HUDEP-2 (cell line): ENCODE measurements around the gene CRELD2.
A peak's percentile ranks its signal among the peaks of the same experiment; 100 is the strongest.

ENCODE experiments used
- DNase-seq, 76 experiments: peaks; one replicate each; lab custom pipeline; 2025; ENCODE audit not compliant: unreplicated experiment in 76 of 76; lab: John Stamatoyannopoulos, UW

The CRELD2 gene

GRCh38 chr22:49943405-49943765 is 25.0 kb downstream of the CRELD2 start:
- DNase-seq: no peak

DNA sequence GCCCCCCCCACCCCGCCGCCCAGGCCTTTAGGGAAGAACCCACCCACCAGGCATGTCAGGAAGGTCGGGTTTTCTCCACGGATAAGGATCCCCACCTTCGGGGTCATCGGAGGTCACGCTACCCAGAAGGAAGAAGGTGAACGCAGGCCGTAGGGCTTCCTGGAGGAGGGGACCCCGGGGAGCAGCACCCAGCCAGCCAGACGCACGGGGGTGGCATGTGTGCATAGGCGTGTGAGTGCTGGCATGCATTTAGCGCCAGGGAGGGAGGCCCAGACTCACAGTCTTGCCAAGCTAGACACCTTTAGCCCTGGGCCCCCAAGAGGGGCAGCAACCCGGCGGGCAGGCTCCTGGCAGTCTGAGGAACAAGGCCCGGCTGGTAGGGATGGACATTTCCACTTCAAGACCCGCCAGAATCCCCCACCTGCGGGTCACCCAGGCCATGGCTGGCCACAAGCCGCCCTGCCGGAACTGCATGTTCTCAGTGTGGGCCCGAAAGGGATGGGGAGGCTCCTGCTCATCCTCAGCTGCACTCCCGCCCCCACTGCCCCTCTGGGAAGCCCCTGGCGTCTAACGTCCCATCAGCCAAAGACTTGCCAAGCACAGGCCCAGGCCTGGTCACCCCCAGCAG is 25.5 kb downstream of the CRELD2 start:
- no peak for DNase-seq

GRCh38 chr22:49944399-49944891 is 26.0 kb downstream of the CRELD2 start:
- DNase-seq: no peak

DNA sequence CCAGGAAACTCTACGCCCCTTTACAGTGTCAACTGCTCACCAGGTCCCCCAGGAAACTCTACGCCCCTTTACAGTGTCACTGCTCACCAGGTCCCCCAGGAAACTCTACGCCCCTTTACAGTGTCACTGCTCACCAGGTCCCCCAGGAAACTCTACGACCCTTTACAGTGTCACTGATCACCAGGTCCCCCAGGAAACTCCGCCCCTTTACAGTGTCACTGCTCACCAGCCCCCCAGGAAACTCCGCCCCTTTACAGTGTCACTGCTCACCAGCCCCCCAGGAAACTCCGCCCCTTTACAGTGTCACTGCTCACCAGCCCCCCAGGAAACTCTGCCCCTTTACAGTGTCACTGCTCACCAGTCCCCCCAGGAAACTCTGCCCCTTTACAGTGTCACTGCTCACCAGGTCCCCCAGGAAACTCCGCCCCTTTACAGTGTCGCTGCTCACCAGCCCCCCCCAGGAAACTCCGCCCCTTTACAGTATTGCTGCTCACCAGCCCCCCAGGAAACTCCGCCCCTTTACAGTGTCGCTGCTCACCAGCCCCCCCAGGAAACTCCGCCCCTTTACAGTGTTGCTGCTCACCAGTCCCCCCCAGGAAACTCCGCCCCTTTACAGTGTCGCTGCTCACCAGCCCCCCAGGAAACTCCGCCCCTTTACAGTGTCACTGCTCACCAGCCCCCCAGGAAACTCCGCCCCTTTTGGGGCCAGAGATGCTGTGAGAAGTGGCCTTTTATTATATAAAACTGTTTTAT is 26.8 kb downstream of the CRELD2 start:
- DNase-seq: peak in 52 of 76 experiments; percentile 13 to 85 (median 54)

- no peak for DNase-seq
Measured at GRCh38 chr22:49946612-49947295, 28.3 kb downstream of the CRELD2 start.

DNA sequence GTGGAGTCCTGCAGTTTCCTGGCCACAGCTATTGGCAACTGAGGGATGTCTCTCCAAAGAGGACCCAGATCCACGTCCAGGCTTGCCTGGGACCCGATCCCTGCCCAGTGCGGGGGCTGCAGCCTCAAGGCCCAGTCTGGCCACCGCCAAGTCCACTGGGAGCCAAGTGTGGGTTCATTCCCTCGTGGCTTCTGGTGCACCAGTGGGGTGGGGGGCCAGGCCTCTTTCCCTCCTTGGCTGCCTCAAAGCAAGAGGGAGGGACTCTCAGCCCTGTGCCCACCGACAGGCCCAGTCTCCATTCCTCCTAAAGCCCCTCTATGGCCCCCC is 28.8 kb downstream of the CRELD2 start:
- DNase-seq: no peak

GRCh38 chr22:49948116-49948957 is 29.9 kb downstream of the CRELD2 start:
- DNase-seq: peak in 19 of 76 experiments; percentile 4 to 47 (median 16)

GRCh38 chr22:49948958-49949913 is 30.8 kb downstream of the CRELD2 start:
- peak in 63 of 76 experiments; percentile 16 to 72 (median 46) for DNase-seq

DNA sequence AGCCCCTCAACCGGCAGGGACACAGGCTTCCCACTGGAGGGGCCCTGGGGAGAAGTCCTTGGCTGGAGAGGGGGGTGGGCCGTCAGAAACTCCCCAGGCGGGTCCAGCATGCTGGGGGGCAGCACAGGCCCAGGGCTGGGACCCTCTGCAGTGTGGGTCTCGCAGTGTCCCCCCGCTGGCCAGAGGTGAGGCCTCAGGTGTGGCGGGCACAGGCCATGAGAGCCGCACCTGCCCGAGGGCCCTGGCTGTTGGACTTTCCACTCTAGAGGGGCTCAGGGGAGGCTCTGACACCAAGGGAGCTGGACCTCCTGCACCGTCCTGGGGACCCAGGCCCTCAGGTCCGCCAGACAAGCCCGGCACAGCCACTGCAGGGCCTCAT is 31.5 kb downstream of the CRELD2 start:
- no peak for DNase-seq

DNA sequence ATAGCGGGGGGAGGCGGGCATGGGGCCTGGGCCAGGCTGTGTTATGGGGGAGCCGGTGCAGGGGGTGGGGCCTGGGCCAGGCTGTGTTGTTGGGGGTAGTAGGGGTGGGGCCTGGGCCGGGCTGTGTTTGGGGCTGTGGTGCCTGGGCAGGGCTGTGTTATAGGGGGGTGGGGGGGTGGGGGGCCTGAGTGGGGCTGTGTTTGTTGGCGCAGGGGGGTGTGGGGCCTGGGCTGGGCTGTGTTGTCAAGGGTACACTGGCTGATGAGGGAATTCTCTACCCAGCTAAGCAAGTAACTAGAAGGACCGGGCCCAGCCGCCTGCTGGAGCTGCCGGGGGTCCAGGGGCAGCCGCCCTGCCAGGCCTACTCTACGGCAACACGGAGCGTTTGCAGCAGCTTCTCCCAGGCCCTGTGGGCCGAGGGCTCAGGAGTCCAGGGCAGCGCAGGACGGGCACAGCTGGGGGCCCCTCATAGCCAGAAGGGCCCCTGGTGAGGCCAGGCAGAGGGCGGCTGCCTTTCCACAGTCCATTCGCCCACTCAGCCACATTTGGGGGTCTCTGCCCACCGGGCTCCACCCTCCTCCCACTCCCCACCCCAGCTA is 32.1 kb downstream of the CRELD2 start:
- DNase-seq: no peak

DNA sequence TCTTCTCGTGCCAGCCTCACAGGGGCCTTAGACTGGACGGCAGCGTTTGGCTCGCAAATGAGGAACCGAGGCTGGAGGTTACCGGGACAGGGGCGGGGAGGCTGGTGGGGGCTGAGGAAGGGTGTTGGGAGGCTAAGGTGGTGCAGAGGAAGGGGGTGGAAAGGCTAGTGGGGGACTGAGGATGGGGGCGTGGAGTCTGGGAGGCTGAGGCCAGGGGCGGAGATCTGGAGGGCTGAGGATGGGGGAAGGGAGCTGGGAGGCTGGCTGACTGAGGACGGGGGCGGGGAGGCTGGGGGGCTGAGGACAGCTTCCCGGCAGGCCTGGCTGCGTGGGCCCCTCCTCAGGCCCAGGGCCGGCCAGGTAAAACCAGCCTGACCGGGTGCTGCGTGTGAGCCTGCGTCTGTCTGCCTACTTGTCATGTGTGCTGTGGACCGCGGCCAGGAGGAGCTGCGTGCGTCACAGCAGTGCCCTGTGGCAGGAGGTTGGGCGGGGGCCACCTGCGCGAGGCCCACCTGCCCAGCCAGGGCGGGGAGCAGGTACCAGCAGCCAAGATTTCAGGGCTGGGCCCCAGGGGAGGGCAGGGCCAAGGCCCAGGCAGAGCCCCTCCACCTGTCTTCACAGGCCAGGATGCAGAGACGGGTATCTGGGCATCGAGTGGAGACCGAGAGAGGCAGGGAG is 32.7 kb downstream of the CRELD2 start:
- DNase-seq: no peak

- no peak for DNase-seq
Measured at GRCh38 chr22:49951678-49951985, 33.2 kb downstream of the CRELD2 start.

DNA sequence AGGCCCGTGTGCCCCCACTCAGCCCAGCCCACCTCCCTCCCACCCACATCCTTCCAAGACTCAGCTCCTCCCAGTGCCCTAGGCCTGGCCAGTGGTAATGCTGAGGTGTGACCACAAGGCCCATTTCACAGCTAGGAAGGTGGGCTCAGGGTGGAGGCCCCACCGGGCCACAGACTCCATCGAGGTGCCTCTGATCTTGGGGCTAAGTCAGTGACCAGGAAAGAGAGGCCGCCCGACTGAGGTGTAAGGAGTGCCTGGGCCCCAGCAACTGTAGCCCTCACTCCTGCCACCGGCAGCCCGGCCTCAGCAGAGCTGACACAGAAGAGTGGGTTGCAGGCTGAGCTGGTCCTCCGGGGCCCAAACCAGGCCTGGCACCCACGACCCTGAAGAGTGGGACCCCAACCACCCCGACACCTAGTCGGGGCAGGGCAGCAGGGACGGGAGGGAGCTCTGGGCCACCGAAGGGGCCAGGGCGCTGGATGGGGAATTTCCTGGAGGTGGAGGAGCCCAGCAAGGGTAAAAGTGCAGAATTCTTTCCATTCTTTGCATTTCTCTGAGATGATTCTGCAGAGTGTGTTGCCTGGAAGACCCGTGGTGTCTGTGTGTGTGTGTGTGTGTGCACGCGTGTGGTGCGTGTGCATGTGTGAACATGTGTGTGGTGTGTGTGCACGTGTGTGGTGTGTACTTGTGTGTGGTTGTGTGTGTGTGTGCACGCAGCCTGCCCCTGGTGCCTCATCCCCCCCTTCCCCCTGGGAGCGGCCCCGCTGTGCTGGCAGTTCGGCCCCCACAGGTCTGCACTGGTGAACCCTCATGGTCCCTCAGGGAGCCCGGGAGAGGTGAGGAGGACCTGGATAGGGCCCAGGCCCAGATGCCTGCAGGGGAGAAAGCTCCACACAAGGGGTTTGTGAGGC is 33.8 kb downstream of the CRELD2 start:
- DNase-seq: no peak

GRCh38 chr22:49953027-49953679 is 34.7 kb downstream of the CRELD2 start:
- no peak for DNase-seq

DNA sequence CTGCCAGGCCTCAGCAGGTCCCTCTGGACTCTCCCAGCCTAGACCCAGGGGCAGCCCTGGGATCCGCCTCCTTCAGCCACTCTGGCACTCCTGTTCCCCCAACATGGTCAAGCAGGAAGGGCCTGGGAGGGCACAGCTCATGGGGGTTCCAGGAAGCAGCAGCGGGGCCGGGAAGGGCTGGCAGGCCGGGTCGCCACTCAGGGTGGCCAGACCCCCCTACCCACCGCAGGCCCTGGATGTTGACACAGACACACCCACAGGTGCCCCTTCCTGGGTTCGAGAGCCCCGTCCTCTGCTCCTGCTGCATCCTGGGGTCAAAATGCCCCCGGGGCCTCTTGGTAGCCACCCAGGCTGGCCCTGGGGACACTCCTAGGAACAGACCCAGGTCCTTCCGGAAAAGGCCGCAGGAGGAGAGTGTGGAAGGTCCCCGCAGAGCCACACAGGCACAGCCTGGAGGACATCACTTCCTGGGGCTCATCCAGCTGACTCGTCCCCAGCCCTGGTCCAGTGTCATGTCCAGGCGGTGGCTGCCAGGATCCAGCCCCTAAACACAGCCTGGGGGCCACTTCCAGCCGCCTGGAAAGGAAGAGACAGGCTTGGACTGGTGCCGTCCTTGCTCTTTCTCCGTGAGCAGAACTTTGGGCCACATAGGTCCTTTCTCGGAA is 35.4 kb downstream of the CRELD2 start:
- DNase-seq: no peak

- no peak for DNase-seq
Measured at GRCh38 chr22:49954354-49954753, 35.9 kb downstream of the CRELD2 start.

- no peak for DNase-seq
Measured at GRCh38 chr22:49954991-49955580, 36.7 kb downstream of the CRELD2 start.
